GM23338 (cell line): ENCODE data around the gene CES1. TPM values are rescaled to one million over a fixed set of nuclear protein-coding genes. Genes with fewer than 3 reads are reported as not detected.

Experiments used
- CREB1 ChIP-seq: fragments of 250-450 bp; sonication (Bioruptor Pico); IDR thresholded peaks from 2 replicates; pipeline ENCODE4 v1.5.0; 2020; ENCODE audit warnings: low read depth, mild to moderate bottlenecking, moderate library complexity
- EZH2phosphoT487 ChIP-seq: fragments of 200-600 bp; sonication (generic); IDR thresholded peaks from one replicate; pipeline ENCODE4 v1.8.1; 2018; ENCODE audit warnings: antibody characterized with exemption; ENCODE audit not compliant: unreplicated experiment
- JUNB ChIP-seq: IDR thresholded peaks from one replicate; pipeline ENCODE4 v1.6.1; 2016; ENCODE audit warnings: antibody characterized with exemption; ENCODE audit not compliant: unreplicated experiment
- POLR2AphosphoS5 ChIP-seq: IDR thresholded peaks from 2 replicates; pipeline ENCODE4 v1.6.1; 2016; ENCODE audit warnings: antibody characterized with exemption, low read depth
- REST ChIP-seq: IDR thresholded peaks from one replicate; pipeline ENCODE4 v1.6.1; 2018; ENCODE audit warnings: antibody characterized with exemption; ENCODE audit not compliant: unreplicated experiment
- STAT1 ChIP-seq: IDR thresholded peaks from one replicate; pipeline ENCODE4 v1.6.1; 2016; ENCODE audit warnings: antibody characterized with exemption; ENCODE audit not compliant: unreplicated experiment
- ZNF114 ChIP-seq: fragments of 250-450 bp; sonication (Bioruptor Pico); IDR thresholded peaks from 2 replicates; pipeline ENCODE4 v1.5.0; 2020; ENCODE audit warnings: mild to moderate bottlenecking, moderate library complexity
- polyA plus RNA-seq: library from polyadenylated mRNA; unstranded; fragments of >200 nt; fragmentation: Nextera tagmentation; extraction: Ambion mirVana; gene quantifications from 2 replicates; pipeline ENCODE4 v1.2.1, GENCODE V29; 2016
- total RNA-seq: library from RNA; depleted of rRNA; stranded (reverse); fragments of >200 nt; shearing (Covaris generic); gene quantifications from 2 replicates; pipeline ENCODE4 v1.2.3, GENCODE V29; 2014
- TF ChIP-seq, protein P1 (sequence below): fragments of 250-450 bp; sonication (Bioruptor Pico); IDR thresholded peaks from 2 replicates; pipeline ENCODE4 v1.5.0; 2020; ENCODE audit warnings: mild to moderate bottlenecking, moderate library complexity

Gene CES1
- total and polyA plus RNA-seq, 2 experiments from 2014 or later, result 1.5 TPM; not detected in 1

GRCh38 chr16:55773859-55774549 lies 58.9 kb downstream of the CES1 start (continued):
- TF ChIP-seq, protein P1, sequence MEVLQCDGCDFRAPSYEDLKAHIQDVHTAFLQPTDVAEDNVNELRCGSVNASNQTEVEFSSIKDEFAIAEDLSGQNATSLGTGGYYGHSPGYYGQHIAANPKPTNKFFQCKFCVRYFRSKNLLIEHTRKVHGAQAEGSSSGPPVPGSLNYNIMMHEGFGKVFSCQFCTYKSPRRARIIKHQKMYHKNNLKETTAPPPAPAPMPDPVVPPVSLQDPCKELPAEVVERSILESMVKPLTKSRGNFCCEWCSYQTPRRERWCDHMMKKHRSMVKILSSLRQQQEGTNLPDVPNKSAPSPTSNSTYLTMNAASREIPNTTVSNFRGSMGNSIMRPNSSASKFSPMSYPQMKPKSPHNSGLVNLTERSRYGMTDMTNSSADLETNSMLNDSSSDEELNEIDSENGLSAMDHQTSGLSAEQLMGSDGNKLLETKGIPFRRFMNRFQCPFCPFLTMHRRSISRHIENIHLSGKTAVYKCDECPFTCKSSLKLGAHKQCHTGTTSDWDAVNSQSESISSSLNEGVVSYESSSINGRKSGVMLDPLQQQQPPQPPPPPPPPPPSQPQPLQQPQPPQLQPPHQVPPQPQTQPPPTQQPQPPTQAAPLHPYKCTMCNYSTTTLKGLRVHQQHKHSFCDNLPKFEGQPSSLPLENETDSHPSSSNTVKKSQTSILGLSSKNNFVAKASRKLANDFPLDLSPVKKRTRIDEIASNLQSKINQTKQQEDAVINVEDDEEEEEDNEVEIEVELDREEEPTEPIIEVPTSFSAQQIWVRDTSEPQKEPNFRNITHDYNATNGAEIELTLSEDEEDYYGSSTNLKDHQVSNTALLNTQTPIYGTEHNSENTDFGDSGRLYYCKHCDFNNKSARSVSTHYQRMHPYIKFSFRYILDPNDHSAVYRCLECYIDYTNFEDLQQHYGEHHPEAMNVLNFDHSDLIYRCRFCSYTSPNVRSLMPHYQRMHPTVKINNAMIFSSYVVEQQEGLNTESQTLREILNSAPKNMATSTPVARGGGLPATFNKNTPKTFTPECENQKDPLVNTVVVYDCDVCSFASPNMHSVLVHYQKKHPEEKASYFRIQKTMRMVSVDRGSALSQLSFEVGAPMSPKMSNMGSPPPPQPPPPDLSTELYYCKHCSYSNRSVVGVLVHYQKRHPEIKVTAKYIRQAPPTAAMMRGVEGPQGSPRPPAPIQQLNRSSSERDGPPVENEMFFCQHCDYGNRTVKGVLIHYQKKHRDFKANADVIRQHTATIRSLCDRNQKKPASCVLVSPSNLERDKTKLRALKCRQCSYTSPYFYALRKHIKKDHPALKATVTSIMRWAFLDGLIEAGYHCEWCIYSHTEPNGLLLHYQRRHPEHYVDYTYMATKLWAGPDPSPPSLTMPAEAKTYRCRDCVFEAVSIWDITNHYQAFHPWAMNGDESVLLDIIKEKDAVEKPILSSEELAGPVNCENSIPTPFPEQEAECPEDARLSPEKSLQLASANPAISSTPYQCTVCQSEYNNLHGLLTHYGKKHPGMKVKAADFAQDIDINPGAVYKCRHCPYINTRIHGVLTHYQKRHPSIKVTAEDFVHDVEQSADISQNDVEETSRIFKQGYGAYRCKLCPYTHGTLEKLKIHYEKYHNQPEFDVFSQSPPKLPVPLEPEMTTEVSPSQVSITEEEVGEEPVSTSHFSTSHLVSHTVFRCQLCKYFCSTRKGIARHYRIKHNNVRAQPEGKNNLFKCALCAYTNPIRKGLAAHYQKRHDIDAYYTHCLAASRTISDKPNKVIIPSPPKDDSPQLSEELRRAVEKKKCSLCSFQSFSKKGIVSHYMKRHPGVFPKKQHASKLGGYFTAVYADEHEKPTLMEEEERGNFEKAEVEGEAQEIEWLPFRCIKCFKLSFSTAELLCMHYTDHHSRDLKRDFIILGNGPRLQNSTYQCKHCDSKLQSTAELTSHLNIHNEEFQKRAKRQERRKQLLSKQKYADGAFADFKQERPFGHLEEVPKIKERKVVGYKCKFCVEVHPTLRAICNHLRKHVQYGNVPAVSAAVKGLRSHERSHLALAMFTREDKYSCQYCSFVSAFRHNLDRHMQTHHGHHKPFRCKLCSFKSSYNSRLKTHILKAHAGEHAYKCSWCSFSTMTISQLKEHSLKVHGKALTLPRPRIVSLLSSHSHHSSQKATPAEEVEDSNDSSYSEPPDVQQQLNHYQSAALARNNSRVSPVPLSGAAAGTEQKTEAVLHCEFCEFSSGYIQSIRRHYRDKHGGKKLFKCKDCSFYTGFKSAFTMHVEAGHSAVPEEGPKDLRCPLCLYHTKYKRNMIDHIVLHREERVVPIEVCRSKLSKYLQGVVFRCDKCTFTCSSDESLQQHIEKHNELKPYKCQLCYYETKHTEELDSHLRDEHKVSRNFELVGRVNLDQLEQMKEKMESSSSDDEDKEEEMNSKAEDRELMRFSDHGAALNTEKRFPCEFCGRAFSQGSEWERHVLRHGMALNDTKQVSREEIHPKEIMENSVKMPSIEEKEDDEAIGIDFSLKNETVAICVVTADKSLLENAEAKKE, result no peak
- TF ChIP-seq EZH2phosphoT487 (no peak), ZNF114 (CRISPR knock-in tag) (no peak), CREB1 (CRISPR knock-in tag) (no peak), POLR2AphosphoS5 (no peak), STAT1 (no peak), JUNB (no peak), REST (no peak)
